ENCODE data around the gene EIF2B5.

The EIF2B5 gene

DNA sequence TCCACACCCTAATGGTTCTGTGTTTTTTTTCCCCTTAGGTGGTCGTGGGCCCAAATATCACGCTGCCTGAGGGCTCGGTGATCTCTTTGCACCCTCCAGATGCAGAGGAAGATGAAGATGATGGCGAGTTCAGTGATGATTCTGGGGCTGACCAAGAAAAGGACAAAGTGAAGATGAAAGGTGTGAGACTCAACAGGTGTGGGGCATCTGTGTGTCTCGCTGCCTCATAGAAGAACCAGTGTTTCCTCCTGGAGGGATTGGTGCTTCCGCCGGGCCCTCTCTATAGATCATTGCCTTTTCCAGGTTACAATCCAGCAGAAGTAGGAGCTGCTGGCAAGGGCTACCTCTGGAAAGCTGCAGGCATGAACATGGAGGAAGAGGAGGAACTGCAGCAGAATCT lies 7.0 kb downstream of the EIF2B5 start:
- TF ChIP-seq TCF12 (IDR thresholded peaks at IDR 0.05; ENCODE audit: low read depth) (no peak), EGR1 (IDR thresholded peaks at IDR 0.05) (no peak), EP300 (IDR thresholded peaks at IDR 0.05; ENCODE audit: borderline replicate concordance) (no peak), CEBPB (IDR thresholded peaks at IDR 0.05) (no peak), TEAD4 (IDR thresholded peaks at IDR 0.05) (no peak), FOXM1 (IDR thresholded peaks at IDR 0.05; ENCODE audit: borderline replicate concordance, low read depth) (no peak), TAF1 (IDR thresholded peaks at IDR 0.05; ENCODE audit: low read depth) (no peak), CREB1 (IDR thresholded peaks at IDR 0.05; ENCODE audit: low read depth) (no peak), NFIC (IDR thresholded peaks at IDR 0.05) (no peak), RAD21 (IDR thresholded peaks at IDR 0.05; ENCODE audit: low read depth) (no peak), YY1 (IDR thresholded peaks at IDR 0.05; ENCODE audit: low read depth) (no peak), ZBTB7A (IDR thresholded peaks at IDR 0.05; ENCODE audit: low read depth) (no peak)
- TF ChIP-seq, protein P1, sequence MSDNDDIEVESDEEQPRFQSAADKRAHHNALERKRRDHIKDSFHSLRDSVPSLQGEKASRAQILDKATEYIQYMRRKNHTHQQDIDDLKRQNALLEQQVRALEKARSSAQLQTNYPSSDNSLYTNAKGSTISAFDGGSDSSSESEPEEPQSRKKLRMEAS (IDR thresholded peaks at IDR 0.05): no peak
- TF ChIP-seq, protein P2, sequence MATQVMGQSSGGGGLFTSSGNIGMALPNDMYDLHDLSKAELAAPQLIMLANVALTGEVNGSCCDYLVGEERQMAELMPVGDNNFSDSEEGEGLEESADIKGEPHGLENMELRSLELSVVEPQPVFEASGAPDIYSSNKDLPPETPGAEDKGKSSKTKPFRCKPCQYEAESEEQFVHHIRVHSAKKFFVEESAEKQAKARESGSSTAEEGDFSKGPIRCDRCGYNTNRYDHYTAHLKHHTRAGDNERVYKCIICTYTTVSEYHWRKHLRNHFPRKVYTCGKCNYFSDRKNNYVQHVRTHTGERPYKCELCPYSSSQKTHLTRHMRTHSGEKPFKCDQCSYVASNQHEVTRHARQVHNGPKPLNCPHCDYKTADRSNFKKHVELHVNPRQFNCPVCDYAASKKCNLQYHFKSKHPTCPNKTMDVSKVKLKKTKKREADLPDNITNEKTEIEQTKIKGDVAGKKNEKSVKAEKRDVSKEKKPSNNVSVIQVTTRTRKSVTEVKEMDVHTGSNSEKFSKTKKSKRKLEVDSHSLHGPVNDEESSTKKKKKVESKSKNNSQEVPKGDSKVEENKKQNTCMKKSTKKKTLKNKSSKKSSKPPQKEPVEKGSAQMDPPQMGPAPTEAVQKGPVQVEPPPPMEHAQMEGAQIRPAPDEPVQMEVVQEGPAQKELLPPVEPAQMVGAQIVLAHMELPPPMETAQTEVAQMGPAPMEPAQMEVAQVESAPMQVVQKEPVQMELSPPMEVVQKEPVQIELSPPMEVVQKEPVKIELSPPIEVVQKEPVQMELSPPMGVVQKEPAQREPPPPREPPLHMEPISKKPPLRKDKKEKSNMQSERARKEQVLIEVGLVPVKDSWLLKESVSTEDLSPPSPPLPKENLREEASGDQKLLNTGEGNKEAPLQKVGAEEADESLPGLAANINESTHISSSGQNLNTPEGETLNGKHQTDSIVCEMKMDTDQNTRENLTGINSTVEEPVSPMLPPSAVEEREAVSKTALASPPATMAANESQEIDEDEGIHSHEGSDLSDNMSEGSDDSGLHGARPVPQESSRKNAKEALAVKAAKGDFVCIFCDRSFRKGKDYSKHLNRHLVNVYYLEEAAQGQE (IDR thresholded peaks at IDR 0.05; ENCODE audit: low read depth): no peak
- TF ChIP-seq, protein P3, sequence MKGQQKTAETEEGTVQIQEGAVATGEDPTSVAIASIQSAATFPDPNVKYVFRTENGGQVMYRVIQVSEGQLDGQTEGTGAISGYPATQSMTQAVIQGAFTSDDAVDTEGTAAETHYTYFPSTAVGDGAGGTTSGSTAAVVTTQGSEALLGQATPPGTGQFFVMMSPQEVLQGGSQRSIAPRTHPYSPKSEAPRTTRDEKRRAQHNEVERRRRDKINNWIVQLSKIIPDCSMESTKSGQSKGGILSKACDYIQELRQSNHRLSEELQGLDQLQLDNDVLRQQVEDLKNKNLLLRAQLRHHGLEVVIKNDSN (IDR thresholded peaks at IDR 0.05): no peak

DNA sequence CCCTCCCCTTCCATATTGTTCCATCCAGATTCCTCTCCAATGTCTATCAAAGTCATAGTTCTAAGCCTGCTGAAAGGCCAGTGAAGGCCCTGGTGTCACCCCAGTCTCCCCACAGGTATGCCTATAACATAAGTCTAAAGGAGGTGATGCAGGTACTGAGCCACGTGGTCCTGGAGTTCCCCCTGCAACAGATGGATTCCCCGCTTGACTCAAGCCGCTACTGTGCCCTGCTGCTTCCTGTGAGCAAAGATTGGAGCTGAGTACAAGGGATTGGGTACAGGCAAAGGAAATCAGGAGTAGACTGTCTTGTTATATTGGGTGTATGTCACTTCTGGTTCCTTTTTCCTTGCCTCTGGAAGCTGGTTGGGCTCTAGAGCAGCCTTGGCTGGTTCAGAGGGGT lies 8.2 kb downstream of the EIF2B5 start:
- TF ChIP-seq FOXM1 (IDR thresholded peaks at IDR 0.05; ENCODE audit: borderline replicate concordance, low read depth): no peak

DNA sequence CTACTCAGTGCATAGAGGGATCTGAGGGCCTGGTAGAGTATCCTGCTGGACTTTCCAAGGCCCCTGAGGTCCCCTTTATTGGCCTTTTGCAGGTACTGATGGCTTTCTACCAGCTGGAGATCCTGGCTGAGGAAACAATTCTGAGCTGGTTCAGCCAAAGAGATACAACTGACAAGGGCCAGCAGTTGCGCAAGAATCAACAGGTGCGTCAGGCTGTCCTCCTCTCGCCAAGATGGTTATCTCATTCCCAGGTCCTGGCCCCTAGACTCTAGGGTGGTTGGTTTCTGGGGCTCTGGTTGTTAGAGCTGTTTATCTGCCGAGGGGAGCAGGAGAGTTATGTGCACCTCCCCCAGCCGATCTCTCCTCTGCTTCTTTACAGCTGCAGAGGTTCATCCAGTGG lies 9.3 kb downstream of the EIF2B5 start:
- TF ChIP-seq TEAD4 (IDR thresholded peaks at IDR 0.05) (no peak), CEBPB (IDR thresholded peaks at IDR 0.05) (peak; percentile 83)

DNA sequence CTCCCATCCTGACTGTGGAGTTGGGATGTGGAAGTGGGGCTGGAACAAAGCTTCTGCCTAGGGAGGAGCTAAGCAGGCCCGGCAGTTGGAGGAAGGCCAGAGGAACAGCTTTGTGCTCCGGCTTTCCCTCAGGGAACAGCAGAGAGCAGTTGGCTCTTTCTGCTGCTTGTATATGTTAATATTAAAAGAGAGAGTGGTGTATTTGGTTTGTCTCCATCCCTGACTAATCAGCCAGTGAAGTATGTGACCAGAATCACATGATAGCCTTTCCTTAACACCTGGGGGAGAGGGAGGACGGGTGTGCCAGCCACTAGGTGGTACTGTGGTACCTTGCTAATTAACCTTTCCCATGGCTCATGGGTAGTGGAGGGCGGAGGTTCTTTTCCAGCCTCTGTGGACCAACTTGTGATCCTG lies 10.0 kb downstream of the EIF2B5 start:
- TF ChIP-seq FOXM1 (IDR thresholded peaks at IDR 0.05; ENCODE audit: borderline replicate concordance, low read depth) (no peak), RAD21 (IDR thresholded peaks at IDR 0.05; ENCODE audit: low read depth) (peak; percentile 75)
- TF ChIP-seq, protein P1 (IDR thresholded peaks at IDR 0.05): peak; percentile 36; the same call in 1 of the 2 replicates
- TF ChIP-seq, protein P3 (IDR thresholded peaks at IDR 0.05): peak; percentile 62

DNA sequence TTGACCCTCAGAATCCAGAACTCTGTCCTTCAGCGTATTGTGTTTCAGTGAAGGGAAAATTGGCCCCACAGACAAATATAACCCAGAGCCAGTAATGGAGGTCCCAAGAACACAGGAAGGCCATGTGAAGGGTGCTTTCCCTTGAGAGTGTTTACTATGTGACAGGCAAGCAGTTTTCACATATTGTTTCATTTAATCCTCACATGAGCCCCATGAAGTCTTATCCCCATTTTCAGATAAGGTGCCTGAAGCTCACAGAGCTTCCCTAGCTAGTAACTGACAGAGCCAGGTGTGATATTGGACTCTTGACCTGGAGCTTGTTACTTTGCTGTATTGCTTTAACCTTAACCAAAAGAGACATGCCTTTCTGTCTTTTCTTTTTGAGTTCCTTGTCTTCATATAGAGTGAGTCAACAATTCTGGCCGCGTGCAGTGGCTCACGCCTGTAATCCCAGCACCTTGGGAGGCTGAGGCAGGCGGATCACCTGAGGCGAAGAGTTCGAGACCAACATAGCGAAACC lies 10.7 kb downstream of the EIF2B5 start:
- TF ChIP-seq, protein P3 (IDR thresholded peaks at IDR 0.05): no peak
- TF ChIP-seq EP300 (IDR thresholded peaks at IDR 0.05; ENCODE audit: borderline replicate concordance) (no peak), EGR1 (IDR thresholded peaks at IDR 0.05) (no peak), TAF1 (IDR thresholded peaks at IDR 0.05; ENCODE audit: low read depth) (no peak), ZBTB7A (IDR thresholded peaks at IDR 0.05; ENCODE audit: low read depth) (no peak), CEBPB (IDR thresholded peaks at IDR 0.05) (no peak), TCF12 (IDR thresholded peaks at IDR 0.05; ENCODE audit: low read depth) (no peak)
- TF ChIP-seq, protein P2 (IDR thresholded peaks at IDR 0.05; ENCODE audit: low read depth): no peak
- TF ChIP-seq, protein P1 (IDR thresholded peaks at IDR 0.05): no peak

DNA sequence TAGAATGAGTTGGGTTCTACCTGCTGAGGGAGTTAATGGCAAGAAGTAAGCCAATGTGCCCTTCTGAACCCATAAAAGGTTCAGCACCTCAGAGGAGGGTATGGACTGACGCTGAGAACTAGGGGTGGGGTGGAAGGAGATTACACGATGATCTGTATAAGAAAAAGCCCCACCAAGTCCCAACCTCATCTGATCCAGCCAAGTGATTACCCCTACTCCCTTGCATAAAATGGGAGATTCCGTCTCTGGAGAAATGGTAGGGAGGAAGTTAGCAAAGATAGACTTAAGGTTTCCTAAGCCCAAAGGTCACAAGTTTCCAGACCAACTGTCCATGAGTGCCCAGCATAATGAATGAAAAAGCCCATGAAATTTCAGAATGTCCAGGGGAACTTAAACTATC lies 12.9 kb downstream of the EIF2B5 start:
- TF ChIP-seq RAD21 (IDR thresholded peaks at IDR 0.05; ENCODE audit: low read depth) (no peak), CREB1 (IDR thresholded peaks at IDR 0.05; ENCODE audit: low read depth) (no peak), ZBTB7A (IDR thresholded peaks at IDR 0.05; ENCODE audit: low read depth) (no peak), NFIC (IDR thresholded peaks at IDR 0.05) (no peak), EGR1 (IDR thresholded peaks at IDR 0.05) (no peak), FOXM1 (IDR thresholded peaks at IDR 0.05; ENCODE audit: borderline replicate concordance, low read depth) (no peak), TAF1 (IDR thresholded peaks at IDR 0.05; ENCODE audit: low read depth) (no peak), TEAD4 (IDR thresholded peaks at IDR 0.05) (no peak), CEBPB (IDR thresholded peaks at IDR 0.05) (no peak), YY1 (IDR thresholded peaks at IDR 0.05; ENCODE audit: low read depth) (no peak), TCF12 (IDR thresholded peaks at IDR 0.05; ENCODE audit: low read depth) (no peak)
- TF ChIP-seq, protein P2 (IDR thresholded peaks at IDR 0.05; ENCODE audit: low read depth): no peak
- TF ChIP-seq, protein P3 (IDR thresholded peaks at IDR 0.05): no peak
- TF ChIP-seq, protein P1 (IDR thresholded peaks at IDR 0.05): no peak

Data from Ishikawa (cell line).